ENCODE data around the gene TMEM231.

TMEM231 gene

GRCh38 chr16:75590920-75591843 lies 35.1 kb upstream of the TMEM231 start:
- H3K4me3 ChIP-seq (ENCODE audit: low read depth, low read length) = no peak overlapping the region
- TF ChIP-seq CTCF (IDR thresholded peaks at IDR 0.05; ENCODE audit: control insufficient read depth, extremely low read depth, insufficient read depth) = peak; percentile 21; the same call in 1 of the 2 replicates
- DNase-seq (ENCODE audit: low read depth) = peak; percentile 53

- TF ChIP-seq CTCF (IDR thresholded peaks at IDR 0.05; ENCODE audit: control insufficient read depth, extremely low read depth, insufficient read depth) = no peak
- no peak for DNase-seq (ENCODE audit: low read depth)
- H3K4me3 ChIP-seq (ENCODE audit: low read depth, low read length) = no peak overlapping the region
Measured at GRCh38 chr16:75589306-75589705, 33.3 kb upstream of the TMEM231 start.

- no peak for DNase-seq (ENCODE audit: low read depth)
- TF ChIP-seq CTCF (IDR thresholded peaks at IDR 0.05; ENCODE audit: control insufficient read depth, extremely low read depth, insufficient read depth) = no peak
Measured at GRCh38 chr16:75588716-75589115, 32.7 kb upstream of the TMEM231 start.

GRCh38 chr16:75584108-75584507 lies 28.1 kb upstream of the TMEM231 start:
- DNase-seq (ENCODE audit: low read depth) = no peak
- no peak overlapping the region for H3K4me3 ChIP-seq (ENCODE audit: low read depth, low read length)
- TF ChIP-seq CTCF (IDR thresholded peaks at IDR 0.05; ENCODE audit: control insufficient read depth, extremely low read depth, insufficient read depth) = no peak

More at GRCh38 chr16:75588716-75589115, 32.7 kb upstream of the TMEM231 start:
- no peak overlapping the region for H3K4me3 ChIP-seq (ENCODE audit: low read depth, low read length)

- no peak for DNase-seq (ENCODE audit: low read depth)
- H3K4me3 ChIP-seq (ENCODE audit: low read depth, low read length) = no peak overlapping the region
- TF ChIP-seq CTCF (IDR thresholded peaks at IDR 0.05; ENCODE audit: control insufficient read depth, extremely low read depth, insufficient read depth) = no peak
Measured at GRCh38 chr16:75579281-75579834, 23.3 kb upstream of the TMEM231 start.

- no peak overlapping the region for H3K4me3 ChIP-seq (ENCODE audit: low read depth, low read length)
- DNase-seq (ENCODE audit: low read depth) = no peak
- no peak for TF ChIP-seq CTCF (IDR thresholded peaks at IDR 0.05; ENCODE audit: control insufficient read depth, extremely low read depth, insufficient read depth)
Measured at GRCh38 chr16:75578725-75579124, 22.7 kb upstream of the TMEM231 start.

Data from LNCaP clone FGC (cell line).